Midbrain (tissue), 1 donor: Measurements from ENCODE around the gene GCSAML.

Experiments
- DNase-seq: peaks from one replicate; lab custom pipeline; 2025; lab: John Stamatoyannopoulos, UW

The GCSAML gene

DNA sequence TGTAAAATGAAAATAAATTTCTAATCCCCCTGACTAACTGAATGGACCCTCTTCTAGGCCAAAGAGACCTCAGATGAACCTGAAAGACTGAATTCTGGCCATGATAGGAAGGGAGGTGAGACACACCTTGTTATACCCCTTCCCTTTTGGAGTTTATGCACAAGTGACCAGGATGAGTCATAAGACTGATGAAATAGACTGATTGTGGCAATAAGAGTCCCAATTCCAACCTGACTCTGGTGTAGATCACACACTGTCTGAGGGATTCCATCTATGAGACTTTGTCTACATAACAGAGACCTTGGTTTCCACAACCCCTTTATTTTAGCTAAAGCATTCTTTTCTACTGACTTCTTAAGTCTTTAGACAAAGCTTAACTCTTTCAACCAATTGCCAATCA is 25.7 kb downstream of the GCSAML start:
- DNase-seq, result no peak

DNA sequence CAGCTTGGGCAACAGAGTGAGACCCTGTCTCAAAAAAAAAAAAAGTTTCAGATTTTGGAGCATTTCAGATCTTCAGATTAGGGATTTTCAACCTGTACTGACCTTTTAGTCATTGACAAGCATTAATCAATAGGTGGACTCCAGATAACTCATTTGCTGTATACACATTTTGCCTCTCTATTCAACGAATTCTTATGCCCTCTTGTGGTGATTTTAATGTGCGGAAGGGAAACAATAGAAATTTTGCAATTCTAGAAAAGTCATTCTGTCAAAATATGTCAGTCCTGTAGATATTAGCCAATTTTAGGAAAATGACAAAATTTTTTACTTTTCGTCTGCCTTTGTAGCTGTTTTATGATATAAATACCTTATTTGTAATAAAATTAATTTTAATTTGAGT is 27.6 kb downstream of the GCSAML start:
- no peak for DNase-seq

DNA sequence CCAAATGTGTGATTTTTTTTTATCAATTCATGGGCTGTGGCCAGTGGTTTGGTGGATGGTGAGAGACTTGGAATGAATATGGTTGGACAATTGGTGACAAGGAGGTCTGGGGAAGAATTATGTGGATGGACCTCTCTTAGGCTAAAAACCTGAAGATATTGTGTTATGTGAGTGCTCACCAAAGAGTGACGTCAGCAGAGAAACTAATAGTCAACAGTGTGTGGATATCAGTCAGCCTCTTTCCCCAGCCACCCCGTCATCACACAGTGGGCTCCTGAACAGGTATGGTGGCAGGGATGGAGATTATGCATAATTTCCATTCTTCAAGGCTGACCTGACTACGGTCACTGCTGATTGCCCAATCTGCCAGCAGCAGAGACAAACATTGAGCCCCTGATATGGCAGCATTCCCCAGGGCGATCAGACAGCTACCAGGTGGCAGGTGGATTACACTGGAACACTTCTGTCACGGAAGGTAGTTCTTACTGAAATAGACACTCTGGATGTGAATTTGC is 30.1 kb downstream of the GCSAML start:
- DNase-seq, result no peak

DNA sequence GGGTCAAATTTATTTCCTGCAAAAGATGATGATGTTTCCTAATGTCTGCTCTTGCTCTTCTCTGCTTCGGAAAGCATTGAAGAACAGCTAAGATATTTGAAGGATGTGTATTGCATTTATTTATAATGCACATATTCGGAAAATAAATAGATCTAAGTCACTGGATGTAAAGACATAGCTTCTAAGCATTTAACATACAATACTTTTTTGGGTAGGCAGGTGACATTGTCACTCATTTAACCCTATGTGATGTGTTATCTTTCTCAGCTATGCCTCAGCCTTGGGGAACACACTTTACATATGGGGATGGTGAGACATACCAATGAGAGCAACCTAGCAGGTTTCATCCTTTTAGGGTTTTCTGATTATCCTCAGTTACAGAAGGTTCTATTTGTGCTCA is 39.1 kb downstream of the GCSAML start, which contains the start of gene OR2G2:
OR2G2 (plus strand) TSS at position 301 of the 400 bp plus-strand sequence; CDS start at position 301, 0 bp downstream.
- no peak for DNase-seq

DNA sequence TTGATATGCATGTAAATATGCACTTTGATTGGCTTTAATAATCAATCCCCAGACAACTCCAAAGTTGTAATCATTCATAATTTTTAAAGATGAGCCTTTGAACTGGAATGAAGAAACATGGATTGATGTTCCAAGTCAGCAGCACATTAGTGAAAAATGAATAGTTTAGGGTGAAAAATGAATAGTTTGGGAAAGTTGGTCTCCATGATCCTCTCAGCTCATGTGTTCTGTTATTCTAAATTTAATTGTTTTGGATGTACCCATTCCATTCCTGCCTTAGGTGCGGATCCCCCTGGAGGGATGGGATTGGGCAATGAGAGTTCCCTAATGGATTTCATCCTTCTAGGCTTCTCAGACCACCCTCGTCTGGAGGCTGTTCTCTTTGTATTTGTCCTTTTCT is 56.4 kb downstream of the GCSAML start, which contains the start of gene OR2G3:
OR2G3 (plus strand) TSS at position 301 of the 400 bp plus-strand sequence; CDS start at position 301, 0 bp downstream.
- DNase-seq, result no peak

DNA sequence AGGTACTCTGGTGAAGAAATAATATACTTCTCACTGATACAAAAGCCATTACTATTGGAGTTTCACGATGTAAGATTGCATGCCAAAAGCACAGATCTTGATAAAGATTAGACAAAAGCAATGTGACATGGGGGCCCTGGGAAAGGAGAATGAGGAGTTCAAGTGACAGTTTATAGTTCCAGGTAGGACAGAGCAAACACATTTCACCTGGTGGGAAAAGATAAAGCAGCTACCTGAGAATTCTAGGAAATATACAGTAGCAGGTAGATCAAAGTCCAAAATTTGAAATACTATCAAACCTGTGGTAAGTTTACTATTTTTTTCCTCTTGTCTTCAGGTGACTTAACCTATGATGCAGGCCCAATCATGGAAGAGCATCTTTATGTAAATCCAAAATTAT is 64.5 kb downstream of the GCSAML start:
- no peak for DNase-seq

DNA sequence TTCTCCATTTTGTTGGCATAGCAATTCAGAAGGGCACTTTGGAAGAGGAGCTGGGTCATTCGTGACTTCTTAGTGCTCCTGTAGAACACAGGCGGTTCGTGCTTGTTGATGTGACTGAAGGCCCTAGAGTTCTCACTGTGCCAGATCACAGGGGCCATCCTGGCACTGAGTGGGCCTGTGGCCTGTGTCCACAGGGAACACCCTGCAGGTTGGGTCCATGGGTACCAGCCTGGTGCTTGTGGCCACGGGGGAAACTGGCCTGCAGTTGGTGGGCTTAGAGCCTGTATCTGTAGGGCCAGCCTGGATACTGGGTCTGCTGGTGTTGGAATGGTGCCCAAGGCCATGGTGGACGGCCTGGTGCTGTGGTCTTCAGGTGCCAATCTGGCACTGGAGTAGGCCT is 65.7 kb downstream of the GCSAML start:
- no peak for DNase-seq
